Panc1 (cell line): ENCODE data around the gene LY86. TPM values are rescaled to one million over a fixed set of nuclear protein-coding genes. Genes with fewer than 3 reads are reported as not detected.

Experiments
- ATAC-seq: fragments of 200-7000 bp; cut with Tn5 transposase; 2 replicates; pipeline ENCODE4 v1.9.1; 2020; ENCODE audit warnings: mild to moderate bottlenecking, moderate library complexity
- BruUV-seq: library from RNA; stranded (reverse); fragments of 400-500 nt; replicated peaks from 2 replicates; lab custom pipeline; 2021; lab: Mats Ljungman, UMichigan
- CTCF ChIA-PET: fragments of 300-600 bp; sonication (Branson Sonifier 250); formaldehyde crosslinking; loops from one replicate; lab custom pipeline; 2022; ENCODE audit warnings: antibody characterized with exemption; lab: Charles Lee
- POLR2A ChIA-PET: fragments of 300-600 bp; sonication (Branson Sonifier 250); formaldehyde crosslinking; loops from one replicate; lab custom pipeline; 2022; ENCODE audit warnings: antibody characterized with exemption; lab: Charles Lee
- DNase-seq: peaks from one replicate; pipeline ENCODE4 v3.0.0-alpha.2; 2010; ENCODE audit warnings: low read depth, low spot score
- H3K27ac ChIP-seq: 2 replicates; pipeline ENCODE4 v1.5.1; 2011; ENCODE audit warnings: mild to moderate bottlenecking, low read length, inconsistent platforms
- H3K27me3 ChIP-seq: fragments of 200-500 bp; sonication (Bioruptor generic); 2 replicates; pipeline ENCODE4 v1.6.0; 2014; ENCODE audit warnings: low read length, inconsistent platforms; ENCODE audit not compliant: control insufficient read depth, insufficient read depth
- H3K36me3 ChIP-seq: fragments of 200-500 bp; sonication (Bioruptor generic); 2 replicates; pipeline ENCODE4 v1.5.1; 2014; ENCODE audit warnings: inconsistent platforms, mild to moderate bottlenecking, low read length, moderate library complexity; ENCODE audit not compliant: control insufficient read depth, insufficient read depth
- H3K4me1 ChIP-seq: 2 replicates; pipeline ENCODE4 v1.5.1; 2011; ENCODE audit warnings: inconsistent platforms, mild to moderate bottlenecking, low read length, moderate library complexity; ENCODE audit not compliant: control insufficient read depth, insufficient read depth
- H3K4me3 ChIP-seq, 2 experiments: 2 replicates each; pipeline ENCODE4 v1.5.1; 2011 to 2012; ENCODE audit warnings: low read depth in 2 of 2, low read length in 2 of 2, mild to moderate bottlenecking in 2 of 2, inconsistent platforms in 1 of 2, moderate library complexity in 1 of 2
- H3K9me3 ChIP-seq: fragments of 200-500 bp; sonication (Bioruptor generic); 2 replicates; pipeline ENCODE4 v1.5.1; 2014; ENCODE audit warnings: low read depth, mild to moderate bottlenecking, inconsistent platforms, low read length, moderate library complexity; ENCODE audit not compliant: control insufficient read depth, insufficient read depth
- POLR2AphosphoS5 ChIP-seq: IDR thresholded peaks from 2 replicates; pipeline ENCODE4 v1.6.1; 2012; ENCODE audit warnings: mild to moderate bottlenecking, low read depth, low read length, moderate library complexity
- SIN3A ChIP-seq: IDR thresholded peaks from 2 replicates; pipeline ENCODE4 v1.6.1; 2012; ENCODE audit warnings: low read depth, mild to moderate bottlenecking, low read length, moderate library complexity, borderline replicate concordance; ENCODE audit not compliant: insufficient read depth
- TCF7L2 ChIP-seq: IDR thresholded peaks from 2 replicates; pipeline ENCODE4 v1.6.1; 2011; ENCODE audit warnings: mild to moderate bottlenecking, low read depth, low read length, inconsistent platforms
- in situ Hi-C: cut with HindIII; loops from 2 replicates; pipeline ENCODE4 v1.10.0; 2016; ENCODE audit warnings: low sequenced_read_pairs, low pct_unique_long_range_greater_than_20kb
- intact Hi-C: fragments of 100-400 bp; cut with micrococcal nuclease; formaldehyde crosslinking; loops from one replicate; pipeline ENCODE4 v1.10.0; 2022; ENCODE audit not compliant: unreplicated experiment
- total RNA-seq: library from RNA; stranded (reverse); gene quantifications from one replicate; pipeline ENCODE4 v1.2.1, GENCODE V29; 2021; ENCODE audit not compliant: unreplicated experiment
- TF ChIP-seq, protein P1 (sequence below): fragments of 450-650 bp; IDR thresholded peaks from 2 replicates; pipeline ENCODE4 v1.5.1; 2017; ENCODE audit warnings: mild to moderate bottlenecking
- TF ChIP-seq, protein P2 (sequence below), 2 experiments: IDR thresholded peaks; 2 replicates each; pipeline ENCODE4 v1.6.1; 2011 to 2012; ENCODE audit warnings: low read depth in 2 of 2, control low read depth in 1 of 2, low read length in 1 of 2, mild to moderate bottlenecking in 1 of 2, moderate library complexity in 1 of 2; ENCODE audit not compliant: insufficient read depth in 1 of 2

LY86 gene
- total RNA-seq, 1 experiment from 2014 or later, result not detected

DNA sequence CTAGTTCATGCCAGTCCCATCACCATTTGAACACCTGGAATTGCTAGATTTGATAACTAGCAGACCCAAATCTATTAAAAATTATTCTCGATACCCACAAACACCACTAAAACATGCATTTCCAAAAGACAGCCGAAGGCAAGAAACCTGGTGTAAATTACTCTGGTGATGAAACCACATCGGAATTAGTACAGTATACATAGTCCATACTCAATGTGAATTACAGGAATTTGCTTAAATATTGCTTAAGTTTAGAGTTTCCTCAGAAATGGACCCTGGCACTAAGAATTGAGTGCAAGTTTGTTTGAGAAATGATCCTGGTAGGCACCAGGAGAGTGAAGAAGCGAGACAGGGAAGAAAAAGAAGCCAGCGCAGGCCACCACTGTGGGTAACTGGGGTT lies 13.7 kb downstream of the LY86 start:
- CTCF ChIA-PET, result no interaction called here
- no peak for ATAC-seq
- Histone ChIP-seq H3K4me1 (no peaks in the 10 kb centered on the region), H3K36me3 (no peaks in the 10 kb centered on the region), H3K4me3 (no peak overlapping the region), H3K27me3 (peaks cover 4% of the 10 kb centered on the region), H3K27ac (no peak overlapping the region), H3K9me3 (peaks cover 5% of the 10 kb centered on the region; the same call in 1 of the 2 replicates)
- DNase-seq, result no peak
- no TSS peak for BruUV-seq
- POLR2A ChIA-PET, result no interaction called here
- TF ChIP-seq, protein P1, sequence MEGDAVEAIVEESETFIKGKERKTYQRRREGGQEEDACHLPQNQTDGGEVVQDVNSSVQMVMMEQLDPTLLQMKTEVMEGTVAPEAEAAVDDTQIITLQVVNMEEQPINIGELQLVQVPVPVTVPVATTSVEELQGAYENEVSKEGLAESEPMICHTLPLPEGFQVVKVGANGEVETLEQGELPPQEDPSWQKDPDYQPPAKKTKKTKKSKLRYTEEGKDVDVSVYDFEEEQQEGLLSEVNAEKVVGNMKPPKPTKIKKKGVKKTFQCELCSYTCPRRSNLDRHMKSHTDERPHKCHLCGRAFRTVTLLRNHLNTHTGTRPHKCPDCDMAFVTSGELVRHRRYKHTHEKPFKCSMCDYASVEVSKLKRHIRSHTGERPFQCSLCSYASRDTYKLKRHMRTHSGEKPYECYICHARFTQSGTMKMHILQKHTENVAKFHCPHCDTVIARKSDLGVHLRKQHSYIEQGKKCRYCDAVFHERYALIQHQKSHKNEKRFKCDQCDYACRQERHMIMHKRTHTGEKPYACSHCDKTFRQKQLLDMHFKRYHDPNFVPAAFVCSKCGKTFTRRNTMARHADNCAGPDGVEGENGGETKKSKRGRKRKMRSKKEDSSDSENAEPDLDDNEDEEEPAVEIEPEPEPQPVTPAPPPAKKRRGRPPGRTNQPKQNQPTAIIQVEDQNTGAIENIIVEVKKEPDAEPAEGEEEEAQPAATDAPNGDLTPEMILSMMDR, result no peak
- TF ChIP-seq, protein P2, sequence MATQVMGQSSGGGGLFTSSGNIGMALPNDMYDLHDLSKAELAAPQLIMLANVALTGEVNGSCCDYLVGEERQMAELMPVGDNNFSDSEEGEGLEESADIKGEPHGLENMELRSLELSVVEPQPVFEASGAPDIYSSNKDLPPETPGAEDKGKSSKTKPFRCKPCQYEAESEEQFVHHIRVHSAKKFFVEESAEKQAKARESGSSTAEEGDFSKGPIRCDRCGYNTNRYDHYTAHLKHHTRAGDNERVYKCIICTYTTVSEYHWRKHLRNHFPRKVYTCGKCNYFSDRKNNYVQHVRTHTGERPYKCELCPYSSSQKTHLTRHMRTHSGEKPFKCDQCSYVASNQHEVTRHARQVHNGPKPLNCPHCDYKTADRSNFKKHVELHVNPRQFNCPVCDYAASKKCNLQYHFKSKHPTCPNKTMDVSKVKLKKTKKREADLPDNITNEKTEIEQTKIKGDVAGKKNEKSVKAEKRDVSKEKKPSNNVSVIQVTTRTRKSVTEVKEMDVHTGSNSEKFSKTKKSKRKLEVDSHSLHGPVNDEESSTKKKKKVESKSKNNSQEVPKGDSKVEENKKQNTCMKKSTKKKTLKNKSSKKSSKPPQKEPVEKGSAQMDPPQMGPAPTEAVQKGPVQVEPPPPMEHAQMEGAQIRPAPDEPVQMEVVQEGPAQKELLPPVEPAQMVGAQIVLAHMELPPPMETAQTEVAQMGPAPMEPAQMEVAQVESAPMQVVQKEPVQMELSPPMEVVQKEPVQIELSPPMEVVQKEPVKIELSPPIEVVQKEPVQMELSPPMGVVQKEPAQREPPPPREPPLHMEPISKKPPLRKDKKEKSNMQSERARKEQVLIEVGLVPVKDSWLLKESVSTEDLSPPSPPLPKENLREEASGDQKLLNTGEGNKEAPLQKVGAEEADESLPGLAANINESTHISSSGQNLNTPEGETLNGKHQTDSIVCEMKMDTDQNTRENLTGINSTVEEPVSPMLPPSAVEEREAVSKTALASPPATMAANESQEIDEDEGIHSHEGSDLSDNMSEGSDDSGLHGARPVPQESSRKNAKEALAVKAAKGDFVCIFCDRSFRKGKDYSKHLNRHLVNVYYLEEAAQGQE (IDR thresholded peaks at IDR 0.05; ENCODE audit: insufficient read depth in 1 of 2, low read depth in 2 of 2, low read length in 1 of 2), result no peak
- TF ChIP-seq SIN3A (no peak), TCF7L2 (no peak), POLR2AphosphoS5 (no peak)
- in situ Hi-C loops (no loop called here), intact Hi-C loops (no loop called here)

DNA sequence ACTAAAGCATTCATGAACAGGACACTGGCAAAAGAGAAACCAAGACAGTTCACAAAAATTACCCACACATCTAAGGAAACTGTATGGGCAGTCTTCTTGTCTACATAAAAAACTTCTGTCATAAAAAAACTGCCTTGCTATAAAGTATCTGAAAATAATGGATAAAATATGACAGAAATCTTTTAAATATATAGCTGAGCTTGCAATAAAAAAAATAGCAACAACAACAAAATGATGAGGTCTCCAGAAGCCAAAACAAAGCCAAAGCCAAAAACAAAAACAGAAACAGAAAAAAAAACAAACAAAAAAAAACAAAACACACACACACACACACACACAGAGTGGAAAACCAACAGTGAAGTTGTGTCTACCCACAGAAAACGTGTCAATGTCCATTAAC lies 14.8 kb downstream of the LY86 start:
- ChIA-PET POLR2A (no interaction called here), CTCF (no interaction called here)
- H3K36me3 ChIP-seq, result no peaks in the 10 kb centered on the region
- intact Hi-C loops (no loop called here), in situ Hi-C loops (no loop called here)
- ATAC-seq (no peak), DNase-seq (no peak)
- BruUV-seq, result no TSS peak
- no peaks in the 10 kb centered on the region for H3K4me1 ChIP-seq
- peaks cover 3% of the 10 kb centered on the region for H3K27me3 ChIP-seq
- H3K9me3 ChIP-seq, result peaks cover 5% of the 10 kb centered on the region; the same call in 1 of the 2 replicates
- no peak overlapping the region for H3K27ac ChIP-seq
- no peak overlapping the region for H3K4me3 ChIP-seq
- TF ChIP-seq, protein P1, result no peak
- TF ChIP-seq, protein P2 (IDR thresholded peaks at IDR 0.05; ENCODE audit: insufficient read depth in 1 of 2, low read depth in 2 of 2, low read length in 1 of 2), result no peak
- no peak for TF ChIP-seq POLR2AphosphoS5
- TF ChIP-seq SIN3A, result no peak
- TF ChIP-seq TCF7L2, result no peak
